ENCODE measurements around the gene PIGA.
"Not testable (repeated sequence)": the region's sequence is repeated elsewhere in the genome, so short reads cannot be mapped to it uniquely, and the experiment has no call there.

The PIGA gene

GRCh38 chrX:15320297-15320696 lies 15.0 kb downstream of the PIGA start:
- DNase-seq (ENCODE audit: low read depth) = no peak

GRCh38 chrX:15319075-15319474 lies 16.2 kb downstream of the PIGA start:
- DNase-seq (ENCODE audit: low read depth) = no peak

DNA sequence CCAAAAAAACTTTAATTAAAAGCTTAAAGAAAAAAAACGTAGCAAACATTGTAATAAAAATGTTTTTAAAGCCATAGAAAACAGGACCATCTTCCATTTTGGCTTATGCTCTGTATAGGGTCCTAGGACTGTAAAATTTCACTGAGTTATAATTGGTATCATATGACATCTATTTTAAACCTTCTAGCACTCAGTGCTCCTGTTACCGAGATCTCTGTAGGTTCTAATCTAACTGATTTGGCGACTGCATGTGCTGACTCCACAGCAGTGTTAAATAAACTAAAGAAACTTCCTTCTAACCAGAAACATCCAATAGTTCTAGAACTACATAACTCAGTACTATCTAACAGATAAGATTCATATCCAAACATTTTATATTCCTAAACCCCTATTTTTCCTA lies 19.8 kb downstream of the PIGA start, which contains the start of gene ASB11:
Gene ASB11, minus strand, starts transcription at position 132 of the 400 bp plus-strand sequence. Its CDS starts 35 bp downstream, at position 97.
- no peak for DNase-seq (ENCODE audit: low read depth)

DNA sequence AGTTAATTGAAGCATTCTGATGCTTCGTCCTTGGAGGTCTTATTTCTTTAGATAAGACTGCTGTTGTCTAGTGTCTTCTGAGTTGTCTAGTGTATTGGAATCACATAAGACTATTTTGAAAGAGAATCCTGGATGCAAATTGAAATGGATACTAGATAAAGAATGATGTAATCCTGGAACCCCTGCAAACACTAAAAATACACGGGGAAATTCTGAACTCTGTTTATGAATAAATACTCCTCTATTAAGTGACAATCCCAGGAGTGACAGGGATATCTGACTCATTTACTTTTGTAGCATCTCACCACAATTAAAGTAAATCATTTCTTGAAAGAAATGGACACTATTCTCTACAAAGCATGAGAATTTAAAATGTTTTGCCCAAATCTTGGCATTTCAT lies 20.9 kb downstream of the PIGA start:
- no peak for DNase-seq (ENCODE audit: low read depth)

- no peak for DNase-seq (ENCODE audit: low read depth)
These were observed 24.2 kb downstream of the PIGA start for GRCh38 chrX:15311119-15311518.

- no peak for DNase-seq (ENCODE audit: low read depth)
These were observed 25.2 kb downstream of the PIGA start for GRCh38 chrX:15310117-15310516.

- DNase-seq (ENCODE audit: low read depth) = not testable (repeated sequence)
These were observed 29.4 kb downstream of the PIGA start for GRCh38 chrX:15305899-15306298.

DNA sequence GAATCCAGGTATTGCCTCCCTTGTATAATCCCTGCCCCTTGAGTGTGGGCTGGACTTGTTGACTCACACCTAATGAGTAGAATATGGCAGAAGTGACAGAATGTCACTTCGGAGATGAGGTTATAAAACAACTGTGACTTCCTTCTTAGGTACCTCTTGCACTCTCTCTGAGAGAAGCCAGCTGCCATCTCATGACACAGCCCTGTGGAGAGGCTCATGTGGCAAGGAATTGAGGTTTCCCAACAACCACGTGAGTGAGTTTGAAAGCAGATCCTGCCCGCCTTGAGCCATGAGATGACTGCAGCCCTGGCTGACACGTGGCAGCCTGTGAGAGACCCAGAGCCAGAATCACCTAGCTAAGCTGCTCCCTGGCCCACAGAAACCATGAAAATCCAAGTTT lies 33.4 kb downstream of the PIGA start:
- peak; percentile 6 for DNase-seq (ENCODE audit: low read depth)

- DNase-seq (ENCODE audit: low read depth) = no peak
These were observed 35.1 kb downstream of the PIGA start for GRCh38 chrX:15299941-15300851.

DNA sequence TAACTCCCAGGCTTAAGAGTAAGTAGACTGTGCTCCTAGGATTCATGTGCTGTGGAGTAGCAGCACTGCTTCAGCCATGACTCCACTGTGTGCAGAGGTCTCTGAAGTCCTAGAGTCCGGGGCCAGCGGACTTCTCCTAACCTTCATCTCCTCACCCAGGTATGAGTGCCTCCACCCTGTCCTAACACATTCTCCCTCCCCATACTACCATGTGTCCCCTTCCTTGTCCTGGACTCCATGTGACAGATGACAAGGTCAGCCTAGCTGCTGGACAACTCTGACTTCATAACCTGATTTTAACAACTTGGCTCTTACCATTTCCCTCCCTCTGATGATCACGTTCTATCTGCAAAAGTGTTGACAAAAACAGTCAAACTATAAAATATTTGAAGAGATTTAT lies 36.5 kb downstream of the PIGA start:
- no peak for DNase-seq (ENCODE audit: low read depth)

DNA sequence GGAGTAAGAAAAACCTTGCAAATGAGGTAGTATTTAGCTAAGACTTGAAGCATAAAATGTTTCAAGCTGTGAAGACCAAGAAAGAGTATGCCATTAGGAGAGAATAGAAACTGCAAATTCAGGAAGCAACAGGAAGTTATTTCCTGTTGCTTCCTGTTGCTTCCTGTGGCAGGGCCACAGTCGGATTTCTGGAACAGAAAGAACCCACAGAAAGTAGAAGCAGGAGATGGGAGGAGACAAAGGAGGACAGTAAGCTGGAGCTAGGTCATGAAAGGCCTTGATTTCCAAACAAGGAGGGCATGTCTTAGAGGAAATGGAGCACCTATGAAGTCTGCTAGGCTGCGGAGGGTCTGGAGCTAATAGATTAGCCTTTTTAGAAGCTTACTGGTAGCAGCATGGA lies 37.1 kb downstream of the PIGA start:
- DNase-seq (ENCODE audit: low read depth) = no peak

- no peak for DNase-seq (ENCODE audit: low read depth)
These were observed 41.9 kb downstream of the PIGA start for GRCh38 chrX:15293451-15293850.

DNA sequence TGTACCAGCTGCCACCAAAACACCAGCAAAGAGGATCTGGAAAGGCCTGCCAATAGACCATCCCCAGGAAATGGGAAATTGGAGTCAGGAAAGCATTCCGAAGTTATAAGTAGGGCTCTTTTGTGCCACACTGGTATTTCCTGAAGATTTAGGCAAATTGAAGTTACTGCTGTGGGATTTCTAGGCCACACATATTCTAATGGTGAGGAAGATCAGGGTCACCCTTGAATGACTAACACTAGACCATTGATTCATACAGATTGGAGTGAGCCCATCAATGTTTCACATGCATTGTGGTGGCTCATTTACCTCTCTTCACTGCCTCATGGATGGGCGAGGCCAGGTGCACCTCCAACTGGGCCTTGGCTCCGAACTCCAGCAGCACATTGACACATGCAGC lies 42.5 kb downstream of the PIGA start:
- no peak for DNase-seq (ENCODE audit: low read depth)

GRCh38 chrX:15277604-15278003 lies 57.7 kb downstream of the PIGA start:
- DNase-seq (ENCODE audit: low read depth) = no peak

GRCh38 chrX:15274946-15275345 lies 60.4 kb downstream of the PIGA start:
- no peak for DNase-seq (ENCODE audit: low read depth)

DNA sequence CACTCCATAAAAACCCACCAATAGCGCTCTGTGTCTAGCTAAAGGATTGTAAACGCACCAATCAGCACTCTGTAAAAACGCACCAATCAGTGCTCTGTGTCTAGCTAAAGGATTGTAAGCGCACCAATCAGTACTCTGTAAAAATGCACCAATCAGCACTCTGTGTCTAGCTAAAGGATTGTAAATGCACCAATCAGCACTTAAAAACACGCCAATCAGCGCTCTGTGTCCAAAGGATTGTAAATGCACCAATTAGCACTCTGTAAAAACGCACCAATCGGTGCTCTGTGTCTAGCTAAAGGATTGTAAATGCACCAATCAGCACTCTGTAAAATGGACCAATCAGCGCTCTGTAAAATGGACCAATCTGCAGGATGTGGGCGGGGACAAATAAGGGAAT lies 62.0 kb downstream of the PIGA start:
- not testable (repeated sequence) for DNase-seq (ENCODE audit: low read depth)

GRCh38 chrX:15271757-15272156 lies 63.6 kb downstream of the PIGA start:
- DNase-seq (ENCODE audit: low read depth) = no peak

DNA sequence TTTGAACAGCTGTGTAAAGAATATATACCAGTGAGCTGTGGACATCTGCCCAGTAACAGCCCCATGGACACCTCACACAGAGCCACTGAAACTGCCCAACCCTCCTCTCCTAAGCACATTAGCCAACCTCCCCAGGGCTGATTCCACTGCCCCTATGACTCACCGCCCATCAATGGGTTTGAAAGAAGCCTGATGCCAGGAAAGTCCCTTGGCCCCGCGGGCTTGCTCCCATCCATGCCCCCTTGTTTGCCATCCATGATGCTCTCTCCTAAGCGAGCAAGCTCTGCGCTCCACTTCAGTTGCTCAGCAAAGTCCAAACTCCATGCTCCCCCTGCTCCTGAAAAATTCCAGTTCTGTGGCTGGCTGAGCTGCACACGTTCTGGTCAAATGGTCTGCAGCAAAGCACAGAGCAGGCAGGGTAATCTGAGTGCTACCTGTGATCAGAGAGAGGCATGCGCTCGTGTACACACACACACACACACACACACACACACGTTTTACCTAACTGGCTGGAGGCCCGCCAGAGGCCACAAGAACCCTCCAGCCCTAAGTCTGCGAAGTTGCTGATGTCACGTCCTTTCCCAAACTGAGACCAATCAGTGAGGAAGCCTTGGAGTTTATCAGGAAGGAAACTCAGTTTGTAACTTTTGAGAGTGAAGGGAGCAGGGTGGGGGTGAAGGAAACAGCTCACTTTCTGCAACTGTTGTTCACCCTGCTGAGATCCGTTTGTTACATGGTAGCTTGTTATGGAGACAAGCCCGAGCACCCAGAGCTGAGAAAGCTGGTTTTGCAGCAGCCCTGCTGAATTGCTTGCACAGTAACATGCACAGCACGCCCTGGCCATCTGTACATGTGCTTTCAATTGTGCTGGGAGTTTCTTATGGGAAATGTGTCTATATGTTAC lies 65.5 kb downstream of the PIGA start, which contains the start of gene ASB9:
Gene ASB9, minus strand, starts transcription at position 466 of the 904 bp plus-strand sequence. Its CDS starts 209 bp downstream, at position 257.
- DNase-seq (ENCODE audit: low read depth) = no peak
